ENCODE measurements around the gene PLA2G6. TPM values are rescaled to one million over a fixed set of nuclear protein-coding genes. Genes with fewer than 3 reads are reported as not detected.

PLA2G6 gene
- total RNA-seq, 1 donor from 2014 or later: 76.4 TPM

- no peaks in the 10 kb centered on the region for H3K36me3 Mint-ChIP-seq (ENCODE audit: insufficient read depth)
- TF ChIP-seq, protein P1, sequence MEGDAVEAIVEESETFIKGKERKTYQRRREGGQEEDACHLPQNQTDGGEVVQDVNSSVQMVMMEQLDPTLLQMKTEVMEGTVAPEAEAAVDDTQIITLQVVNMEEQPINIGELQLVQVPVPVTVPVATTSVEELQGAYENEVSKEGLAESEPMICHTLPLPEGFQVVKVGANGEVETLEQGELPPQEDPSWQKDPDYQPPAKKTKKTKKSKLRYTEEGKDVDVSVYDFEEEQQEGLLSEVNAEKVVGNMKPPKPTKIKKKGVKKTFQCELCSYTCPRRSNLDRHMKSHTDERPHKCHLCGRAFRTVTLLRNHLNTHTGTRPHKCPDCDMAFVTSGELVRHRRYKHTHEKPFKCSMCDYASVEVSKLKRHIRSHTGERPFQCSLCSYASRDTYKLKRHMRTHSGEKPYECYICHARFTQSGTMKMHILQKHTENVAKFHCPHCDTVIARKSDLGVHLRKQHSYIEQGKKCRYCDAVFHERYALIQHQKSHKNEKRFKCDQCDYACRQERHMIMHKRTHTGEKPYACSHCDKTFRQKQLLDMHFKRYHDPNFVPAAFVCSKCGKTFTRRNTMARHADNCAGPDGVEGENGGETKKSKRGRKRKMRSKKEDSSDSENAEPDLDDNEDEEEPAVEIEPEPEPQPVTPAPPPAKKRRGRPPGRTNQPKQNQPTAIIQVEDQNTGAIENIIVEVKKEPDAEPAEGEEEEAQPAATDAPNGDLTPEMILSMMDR (IDR thresholded peaks at IDR 0.05; ENCODE audit: unreplicated experiment): no peak
- H3K27ac Mint-ChIP-seq: peak overlapping the region; percentile 79
- H3K4me3 Mint-ChIP-seq (ENCODE audit: low read depth): peak overlapping the region; percentile 79
- DNase-seq (ENCODE audit: low spot score, unreplicated experiment): no peak
- H3K27me3 Mint-ChIP-seq: peaks cover 3% of the 10 kb centered on the region
- H3K4me1 Mint-ChIP-seq (ENCODE audit: low read depth): peaks cover 4% of the 10 kb centered on the region
- no peaks in the 10 kb centered on the region for H3K9me3 Mint-ChIP-seq (ENCODE audit: low read depth)
Observed at GRCh38 chr22:38203855-38204514, 22.4 kb upstream of the PLA2G6 start.

GRCh38 chr22:38203090-38203810 lies 21.6 kb upstream of the PLA2G6 start:
- H3K4me3 Mint-ChIP-seq (ENCODE audit: low read depth): peak overlapping the region; percentile 79
- DNase-seq (ENCODE audit: low spot score, unreplicated experiment): no peak
- TF ChIP-seq, protein P1 (IDR thresholded peaks at IDR 0.05; ENCODE audit: unreplicated experiment): no peak
- no peaks in the 10 kb centered on the region for H3K9me3 Mint-ChIP-seq (ENCODE audit: low read depth)
- H3K36me3 Mint-ChIP-seq (ENCODE audit: insufficient read depth): no peaks in the 10 kb centered on the region
- H3K4me1 Mint-ChIP-seq (ENCODE audit: low read depth): peaks cover 4% of the 10 kb centered on the region
- H3K27me3 Mint-ChIP-seq: peaks cover 3% of the 10 kb centered on the region
- peak overlapping the region; percentile 95 for H3K27ac Mint-ChIP-seq

- H3K4me3 Mint-ChIP-seq (ENCODE audit: low read depth): peak overlapping the region; percentile 79
- TF ChIP-seq, protein P1 (IDR thresholded peaks at IDR 0.05; ENCODE audit: unreplicated experiment): peak; percentile 23
- DNase-seq (ENCODE audit: low spot score, unreplicated experiment): peak; percentile 50
- peak overlapping the region; percentile 95 for H3K27ac Mint-ChIP-seq
- H3K4me1 Mint-ChIP-seq (ENCODE audit: low read depth): peaks cover 4% of the 10 kb centered on the region
- peaks cover 3% of the 10 kb centered on the region for H3K27me3 Mint-ChIP-seq
- H3K36me3 Mint-ChIP-seq (ENCODE audit: insufficient read depth): no peaks in the 10 kb centered on the region
- no peaks in the 10 kb centered on the region for H3K9me3 Mint-ChIP-seq (ENCODE audit: low read depth)
Observed at GRCh38 chr22:38202437-38203089, 20.9 kb upstream of the PLA2G6 start.

GRCh38 chr22:38201711-38202436 lies 20.2 kb upstream of the PLA2G6 start, which contains the start of gene MAFF:
Gene MAFF, plus strand, starts transcription at chr22:38201994. Its CDS starts 11,860 bp downstream, at chr22:38213854.
- peaks cover 3% of the 10 kb centered on the region for H3K27me3 Mint-ChIP-seq
- H3K4me3 Mint-ChIP-seq (ENCODE audit: low read depth): peak within 1 kb of the TSS; percentile 86
- H3K36me3 Mint-ChIP-seq (ENCODE audit: insufficient read depth): no peaks in the 10 kb centered on the region
- DNase-seq (ENCODE audit: low spot score, unreplicated experiment): peak; percentile 89
- peak within 1 kb of the TSS; percentile 98 for H3K27ac Mint-ChIP-seq
- H3K9me3 Mint-ChIP-seq (ENCODE audit: low read depth): no peaks in the 10 kb centered on the region
- peaks cover 4% of the 10 kb centered on the region for H3K4me1 Mint-ChIP-seq (ENCODE audit: low read depth)
- TF ChIP-seq, protein P1 (IDR thresholded peaks at IDR 0.05; ENCODE audit: unreplicated experiment): no peak

DNA sequence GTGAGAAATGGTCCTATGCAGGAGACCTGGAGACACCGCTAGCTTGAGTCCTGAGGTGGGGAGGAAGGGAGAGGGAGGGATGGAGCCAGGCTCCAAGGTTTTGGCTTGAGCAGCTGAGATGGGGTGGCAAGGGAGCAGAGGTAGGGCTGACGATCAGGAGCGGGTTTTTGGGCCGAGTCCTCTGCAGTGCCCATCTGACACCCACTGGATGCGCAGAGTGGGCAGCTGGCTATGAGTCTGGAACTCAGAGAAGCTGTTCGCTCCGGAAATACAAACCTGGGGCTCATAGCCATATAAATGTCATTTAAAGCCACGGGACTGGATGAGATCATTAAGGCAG lies 19.7 kb upstream of the PLA2G6 start:
- H3K9me3 Mint-ChIP-seq (ENCODE audit: low read depth): no peaks in the 10 kb centered on the region
- H3K27me3 Mint-ChIP-seq: peaks cover 3% of the 10 kb centered on the region
- TF ChIP-seq, protein P1 (IDR thresholded peaks at IDR 0.05; ENCODE audit: unreplicated experiment): no peak
- DNase-seq (ENCODE audit: low spot score, unreplicated experiment): no peak
- peak overlapping the region; percentile 86 for H3K4me3 Mint-ChIP-seq (ENCODE audit: low read depth)
- peaks cover 4% of the 10 kb centered on the region for H3K4me1 Mint-ChIP-seq (ENCODE audit: low read depth)
- peak overlapping the region; percentile 98 for H3K27ac Mint-ChIP-seq
- H3K36me3 Mint-ChIP-seq (ENCODE audit: insufficient read depth): no peaks in the 10 kb centered on the region

Measured in progenitor cell of endocrine pancreas (in vitro differentiated cells).